ENCODE data around the gene EFHC1.

GRCh38 chr6:52410979-52411378 is 9.2 kb upstream of the EFHC1 start:
- no peak for TF ChIP-seq POLR2A (IDR thresholded peaks at IDR 0.05)
- TF ChIP-seq CTCF (IDR thresholded peaks at IDR 0.05), result no peak
